H1 (cell line): ENCODE data around the gene CYP26C1. TPM values are rescaled to one million over a fixed set of nuclear protein-coding genes. Genes with fewer than 3 reads are reported as not detected.

Experiments
- CTCF ChIA-PET: fragments of 300-600 bp; sonication (Branson Sonifier 250); formaldehyde crosslinking; loops from one replicate; lab custom pipeline; 2021; ENCODE audit not compliant: partially characterized antibody; lab: Charles Lee
- POLR2A ChIA-PET: fragments of 300-600 bp; sonication (Branson Sonifier 250); formaldehyde crosslinking; loops from one replicate; lab custom pipeline; 2021; ENCODE audit warnings: inconsistent platforms; ENCODE audit not compliant: partially characterized antibody; lab: Charles Lee
- DNase-seq, 2 experiments: peaks; one replicate each; pipeline versions ENCODE4 v3.0.0 to v3.0.0-alpha.2; 2010 to 2022; ENCODE audit warnings: low spot score in 2 of 2, low read depth in 1 of 2, mixed read lengths in 1 of 2
- FAIRE-seq: peaks from 2 replicates; lab custom pipeline; 2011; peaks lifted over from hg19 to GRCh38; lab: Jason Lieb, UNC
- H2AFZ ChIP-seq: 2 replicates; pipeline ENCODE4 v1.8.1; 2012; ENCODE audit warnings: low read length, inconsistent platforms
- H2AK5ac ChIP-seq: 2 replicates; pipeline ENCODE4 v1.6.1; 2013; ENCODE audit warnings: low read depth, low read length
- H2BK120ac ChIP-seq: replicated peaks from 2 replicates; pipeline ENCODE3; 2013; ENCODE audit warnings: low read depth, low read length, inconsistent platforms
- H2BK12ac ChIP-seq: 2 replicates; pipeline ENCODE4 v1.6.1; 2013; ENCODE audit warnings: low read depth, low read length
- H2BK15ac ChIP-seq: 2 replicates; pipeline ENCODE4 v1.6.1; 2013; ENCODE audit warnings: low read length
- H2BK20ac ChIP-seq: 2 replicates; pipeline ENCODE4 v1.6.1; 2013; ENCODE audit warnings: low read length
- H2BK5ac ChIP-seq: 2 replicates; pipeline ENCODE4 v1.6.1; 2013; ENCODE audit warnings: low read depth, low read length
- H3K14ac ChIP-seq: 2 replicates; pipeline ENCODE4 v1.6.1; 2013; ENCODE audit warnings: inconsistent platforms; ENCODE audit not compliant: insufficient read length
- H3K18ac ChIP-seq: 2 replicates; pipeline ENCODE4 v1.6.1; 2013; ENCODE audit warnings: low read length; ENCODE audit errors: extremely low read depth
- H3K23ac ChIP-seq: 2 replicates; pipeline ENCODE4 v1.6.1; 2013; ENCODE audit warnings: inconsistent platforms; ENCODE audit not compliant: insufficient read length
- H3K23me2 ChIP-seq: 2 replicates; pipeline ENCODE4 v1.6.1; 2013; ENCODE audit warnings: low read depth, low read length
- H3K27ac ChIP-seq: 2 replicates; pipeline ENCODE4 v1.6.1; 2011; ENCODE audit warnings: low read depth, low read length, inconsistent platforms
- H3K27me3 ChIP-seq, 4 experiments: replicated peaks in 1 of 4; 1 replicate in 1 of 4; 2 replicates in 3 of 4; pipeline versions ENCODE4 v1.6.1 to v1.8.1; 2011 to 2013; ENCODE audit warnings: low read length in 3 of 4, mild to moderate bottlenecking in 3 of 4, inconsistent platforms in 2 of 4, mixed read lengths in 2 of 4, moderate library complexity in 1 of 4; ENCODE audit not compliant: control insufficient read depth in 3 of 4, insufficient read depth in 3 of 4; ENCODE audit errors: extremely low read depth in 1 of 4
- H3K36me3 ChIP-seq, 4 experiments: 2 replicates each; pipeline versions ENCODE4 v1.6.1 to v1.8.1; 2011 to 2013; ENCODE audit warnings: mild to moderate bottlenecking in 4 of 4, low read length in 3 of 4, moderate library complexity in 2 of 4, control low read depth in 1 of 4, inconsistent platforms in 1 of 4; ENCODE audit not compliant: insufficient read depth in 4 of 4, control insufficient read depth in 2 of 4
- H3K4ac ChIP-seq: replicated peaks from 2 replicates; pipeline ENCODE3; 2013; ENCODE audit warnings: low read length, low read depth, mixed read lengths, inconsistent platforms; ENCODE audit not compliant: insufficient read length
- H3K4me1 ChIP-seq, 4 experiments: replicated peaks in 1 of 4; 1 replicate in 1 of 4; 2 replicates in 3 of 4; pipeline versions ENCODE4 v1.6.1 to v1.8.1; 2011 to 2013; ENCODE audit warnings: low read length in 3 of 4, inconsistent platforms in 2 of 4, mixed read lengths in 1 of 4; ENCODE audit not compliant: insufficient read depth in 4 of 4, control insufficient read depth in 3 of 4
- H3K4me2 ChIP-seq, 2 experiments: 2 replicates each; pipeline versions ENCODE4 v1.6.1 to v1.8.1; 2011 to 2013; ENCODE audit warnings: low read depth in 2 of 2, low read length in 2 of 2, control low read depth in 1 of 2, inconsistent platforms in 1 of 2, mild to moderate bottlenecking in 1 of 2; ENCODE audit not compliant: insufficient read depth in 1 of 2
- H3K4me3 ChIP-seq, 4 experiments: fragments of 200-600, 300-600 bp in 1 of 4; sonication (generic), shearing (Covaris generic), sonication (Bioruptor Twin) in 1 of 4; 2 replicates each; pipeline versions ENCODE4 v1.5.1 to v1.8.1; 2011 to 2016; ENCODE audit warnings: low read length in 4 of 4, low read depth in 3 of 4, control low read depth in 2 of 4, inconsistent platforms in 2 of 4, mild to moderate bottlenecking in 2 of 4, mixed read lengths in 1 of 4, moderate library complexity in 1 of 4; ENCODE audit not compliant: insufficient read depth in 2 of 4; ENCODE audit errors: extremely low read depth in 1 of 4
- H3K56ac ChIP-seq: replicated peaks from 2 replicates; pipeline ENCODE3; 2013; ENCODE audit warnings: low read depth, mild to moderate bottlenecking, mixed read lengths, low read length, inconsistent platforms; ENCODE audit not compliant: insufficient read length
- H3K79me1 ChIP-seq: 2 replicates; pipeline ENCODE4 v1.6.1; 2013; ENCODE audit warnings: low read depth, low read length, control low read depth
- H3K79me2 ChIP-seq, 2 experiments: 2 replicates each; pipeline versions ENCODE4 v1.6.1 to v1.8.1; 2012 to 2013; ENCODE audit warnings: low read length in 2 of 2, mild to moderate bottlenecking in 2 of 2, inconsistent platforms in 1 of 2; ENCODE audit not compliant: insufficient read depth in 2 of 2, control insufficient read depth in 1 of 2
- H3K9ac ChIP-seq, 4 experiments: replicated peaks in 1 of 4; 1 replicate in 1 of 4; 2 replicates in 3 of 4; pipeline versions ENCODE4 v1.6.1 to v1.8.1; 2011 to 2013; ENCODE audit warnings: low read depth in 3 of 4, low read length in 3 of 4, control low read depth in 2 of 4, mild to moderate bottlenecking in 2 of 4, moderate library complexity in 2 of 4, inconsistent platforms in 1 of 4; ENCODE audit errors: extremely low read depth in 1 of 4
- H3K9me3 ChIP-seq, 2 experiments: 2 replicates each; pipeline versions ENCODE4 v1.6.1 to v1.8.1; 2012 to 2013; ENCODE audit warnings: mild to moderate bottlenecking in 2 of 2, moderate library complexity in 2 of 2, control low read depth in 1 of 2, inconsistent platforms in 1 of 2, low read depth in 1 of 2, low read length in 1 of 2, mixed read lengths in 1 of 2; ENCODE audit not compliant: insufficient read depth in 2 of 2
- H4K20me1 ChIP-seq, 2 experiments: replicated peaks in 1 of 2; 2 replicates each; pipeline versions ENCODE3 to v1.8.1; 2011 to 2013; ENCODE audit warnings: inconsistent platforms in 2 of 2, low read length in 2 of 2, mild to moderate bottlenecking in 1 of 2; ENCODE audit not compliant: insufficient read depth in 2 of 2, control insufficient read depth in 1 of 2
- H4K5ac ChIP-seq: 2 replicates; pipeline ENCODE4 v1.6.1; 2013; ENCODE audit warnings: low read length, low read depth, mixed read lengths, inconsistent platforms; ENCODE audit not compliant: insufficient read length
- H4K8ac ChIP-seq: 2 replicates; pipeline ENCODE4 v1.8.0; 2013; ENCODE audit warnings: mild to moderate bottlenecking, moderate library complexity, low read length, inconsistent platforms; ENCODE audit not compliant: insufficient read depth; ENCODE audit errors: extremely low read depth
- H4K91ac ChIP-seq: replicated peaks from 2 replicates; pipeline ENCODE3; 2013; ENCODE audit warnings: low read length, mixed read lengths, inconsistent platforms; ENCODE audit not compliant: insufficient read length
- BCL11A ChIP-seq, 2 experiments: IDR thresholded peaks; one replicate each; pipeline ENCODE4 v1.6.1; 2011; ENCODE audit warnings: low read depth in 2 of 2, low read length in 2 of 2, mild to moderate bottlenecking in 2 of 2
- CBX5 ChIP-seq: fragments of 300-800, 300-1000 bp; sonication (generic); IDR thresholded peaks from 2 replicates; pipeline ENCODE4 v1.7.1; 2016; ENCODE audit warnings: antibody characterized with exemption, low read length, low read depth
- CBX8 ChIP-seq: fragments of 300-800, 300-1000 bp; sonication (generic); IDR thresholded peaks from 2 replicates; pipeline ENCODE4 v1.7.1; 2016; ENCODE audit warnings: low read depth, low read length, borderline replicate concordance
- CEBPB ChIP-seq: IDR thresholded peaks from 2 replicates; pipeline ENCODE4 v1.6.1; 2012; ENCODE audit warnings: low read depth, low read length
- EP300 ChIP-seq, 2 experiments: IDR thresholded peaks; 1 replicate in 1 of 2; 2 replicates in 1 of 2; pipeline ENCODE4 v1.6.1; 2011 to 2012; ENCODE audit warnings: low read depth in 2 of 2, low read length in 2 of 2, mild to moderate bottlenecking in 2 of 2, borderline replicate concordance in 1 of 2, inconsistent platforms in 1 of 2, moderate library complexity in 1 of 2
- FOSL1 ChIP-seq: IDR thresholded peaks from 2 replicates; pipeline ENCODE4 v1.6.1; 2011; ENCODE audit warnings: mild to moderate bottlenecking, low read depth, low read length, moderate library complexity; ENCODE audit not compliant: insufficient read depth
- GTF2F1 ChIP-seq: IDR thresholded peaks from 2 replicates; pipeline ENCODE4 v1.6.1; 2012; ENCODE audit warnings: low read depth, low read length, improper control_type of control experiment, borderline replicate concordance
- HDAC2 ChIP-seq, 2 experiments: fragments of 300-600 bp in 1 of 2; sonication (generic) in 1 of 2; IDR thresholded peaks; 2 replicates each; pipeline ENCODE4 v1.6.1; 2011 to 2012; ENCODE audit warnings: low read depth in 2 of 2, low read length in 2 of 2, mild to moderate bottlenecking in 2 of 2, moderate library complexity in 2 of 2, borderline replicate concordance in 1 of 2, inconsistent platforms in 1 of 2
- KDM1A ChIP-seq: fragments of 200-600, 300-600 bp; sonication (generic); IDR thresholded peaks from 2 replicates; pipeline ENCODE4 v1.7.1; 2016; ENCODE audit warnings: mild to moderate bottlenecking, low read length, borderline replicate concordance
- SP1 ChIP-seq: IDR thresholded peaks from 2 replicates; pipeline ENCODE4 v1.6.1; 2011; ENCODE audit warnings: low read depth, low read length
- SP4 ChIP-seq: IDR thresholded peaks from 2 replicates; pipeline ENCODE4 v1.6.1; 2012; ENCODE audit warnings: low read length, inconsistent platforms
- SUZ12 ChIP-seq: fragments of 200-600 bp; sonication (generic); IDR thresholded peaks from 2 replicates; pipeline ENCODE4 v1.6.1; 2012; ENCODE audit warnings: mild to moderate bottlenecking, inconsistent platforms, low read length, moderate library complexity, mixed read lengths
- TCF12 ChIP-seq: IDR thresholded peaks from 2 replicates; pipeline ENCODE4 v1.6.1; 2011; ENCODE audit warnings: low read depth, mild to moderate bottlenecking, low read length
- WGBS, 2 experiments: shearing (Covaris generic) in 1 of 2; methylation state at CpG; one replicate each; pipeline versions ENCODE4 v1.1.6 to v1.1.7; 2013 to 2015; ENCODE audit warnings: low lambda C conversion rate in 2 of 2, mixed read lengths in 2 of 2, inconsistent platforms in 1 of 2, low coverage in 1 of 2, missing lambda C conversion rate in 1 of 2; ENCODE audit not compliant: insufficient replicate concordance in 2 of 2, insufficient coverage in 1 of 2, insufficient read length in 1 of 2; ENCODE audit errors: extremely low coverage in 1 of 2, missing lambda C conversion rate in 1 of 2; 5-methylcytosine and 5-hydroxymethylcytosine counted together
- polyA plus RNA-seq, 7 experiments: library from polyadenylated mRNA; depleted of rRNA in 3 of 7; stranded (reverse) in 5 of 7; unstranded in 2 of 7; fragments of >200 nt in 5 of 7; fragments of 200-250 nt in 2 of 7; gene quantifications; 1 replicate in 5 of 7; 2 replicates in 1 of 7; 4 replicates in 1 of 7; pipeline versions ENCODE4 v1.2.1 to v1.2.3, GENCODE V29; 2011 to 2013; ENCODE audit warnings: missing spikeins in 2 of 7, mixed read lengths in 2 of 7
- total RNA-seq: library from RNA; stranded (reverse); fragmentation: NEBNext Ultra II Directional; extraction: Animal tissue kit (Norgen Biotek cat#: 25700); gene quantifications from 2 replicates; pipeline ENCODE4 v1.2.1, GENCODE V29; 2021
- TF ChIP-seq, protein P1 (sequence below): IDR thresholded peaks from 2 replicates; pipeline ENCODE4 v1.6.1; 2011; ENCODE audit warnings: low read depth, mild to moderate bottlenecking, low read length; ENCODE audit not compliant: insufficient read depth

CYP26C1 gene
- total and polyA plus RNA-seq, 2 of the 8 experiments (the other 6 are each of a cell fraction or from before 2014, with no cell fraction given) = 0.12 to 0.28 TPM

GRCh38 chr10:93071177-93071472 lies 10.5 kb downstream of the CYP26C1 start:
- Histone ChIP-seq H2BK120ac (no peak overlapping the region), H3K79me2 (no peaks in the 10 kb centered on the region; a peak in 1 of 4 replicates), H3K9me3 (no peaks in the 10 kb centered on the region), H4K8ac (no peak overlapping the region), H3K4ac (no peak overlapping the region), H3K4me1 (peaks cover 4 to 38% (median 33%) of the 10 kb centered on the region in 4 experiments), H2AFZ (no peak overlapping the region), H4K91ac (no peak overlapping the region), H2BK15ac (no peak overlapping the region), H4K5ac (no peak overlapping the region), H3K27me3 (peaks cover 92 to 100% (median 99%) of the 10 kb centered on the region in 4 experiments), H2BK12ac (no peak overlapping the region), H2AK5ac (no peak overlapping the region), H2BK20ac (no peak overlapping the region), H3K4me3 (no peak overlapping the region), H3K18ac (no peak overlapping the region), H3K14ac (no peak overlapping the region), H2BK5ac (no peak overlapping the region), H3K36me3 (peaks cover 0 to 15% (median 2%) of the 10 kb centered on the region in 4 experiments; a peak in 4 of 8 replicates), H3K27ac (no peak overlapping the region), H3K79me1 (no peaks in the 10 kb centered on the region), H4K20me1 (peaks cover 5 to 21% of the 10 kb centered on the region in 2 experiments), H3K23me2 (peaks cover 22% of the 10 kb centered on the region), H3K56ac (no peak overlapping the region), H3K4me2 (peak overlapping the region; percentile 35 to 95), H3K23ac (no peak overlapping the region), H3K9ac (no peak overlapping the region)
- ChIA-PET CTCF (interaction anchor here (0.7 to 14.8 kb wide), 13 partner anchors 8 to 1592 kb away, joined by 3 to 147 read pairs (median 3); partner anchors contain the start of genes CYP26C1 and MYOF), POLR2A (no interaction called here)
- DNase-seq (no peak), FAIRE-seq (no peak)
- WGBS, 2 experiments = 33% methylated on average over 7 of the region's 7 CpGs; no CpG with 5 or more reads in 1 of the 2 experiments
- TF ChIP-seq CBX5 (no peak), EP300 (IDR thresholded peaks at IDR 0.05; ENCODE audit: borderline replicate concordance in 1 of 2, low read depth in 2 of 2, low read length in 2 of 2) (no peak), BCL11A (IDR thresholded peaks at IDR 0.05; ENCODE audit: low read depth in 2 of 2, low read length in 2 of 2) (no peak), SP4 (no peak), FOSL1 (no peak), KDM1A (no peak), CEBPB (no peak), HDAC2 (IDR thresholded peaks at IDR 0.05; ENCODE audit: borderline replicate concordance in 1 of 2, low read depth in 2 of 2, low read length in 2 of 2) (no peak), GTF2F1 (no peak), SP1 (no peak), TCF12 (no peak), CBX8 (no peak), SUZ12 (no peak)
- TF ChIP-seq, protein P1, sequence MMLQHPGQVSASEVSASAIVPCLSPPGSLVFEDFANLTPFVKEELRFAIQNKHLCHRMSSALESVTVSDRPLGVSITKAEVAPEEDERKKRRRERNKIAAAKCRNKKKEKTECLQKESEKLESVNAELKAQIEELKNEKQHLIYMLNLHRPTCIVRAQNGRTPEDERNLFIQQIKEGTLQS = no peak
